GM19023 (cell line): ENCODE measurements around the gene SUMF2.
A peak's percentile ranks its signal among the peaks of the same experiment; 100 is the strongest.
"Not testable (repeated sequence)": the region's sequence is repeated elsewhere in the genome, so short reads cannot be mapped to it uniquely, and the experiment has no call there.

Experiments used
- ATAC-seq: cut with Tn5 transposase; IDR thresholded peaks from one replicate; pipeline ENCODE4 v1.9.1; 2021; ENCODE audit warnings: mild to moderate bottlenecking, moderate library complexity; ENCODE audit not compliant: unreplicated experiment

The SUMF2 gene

DNA sequence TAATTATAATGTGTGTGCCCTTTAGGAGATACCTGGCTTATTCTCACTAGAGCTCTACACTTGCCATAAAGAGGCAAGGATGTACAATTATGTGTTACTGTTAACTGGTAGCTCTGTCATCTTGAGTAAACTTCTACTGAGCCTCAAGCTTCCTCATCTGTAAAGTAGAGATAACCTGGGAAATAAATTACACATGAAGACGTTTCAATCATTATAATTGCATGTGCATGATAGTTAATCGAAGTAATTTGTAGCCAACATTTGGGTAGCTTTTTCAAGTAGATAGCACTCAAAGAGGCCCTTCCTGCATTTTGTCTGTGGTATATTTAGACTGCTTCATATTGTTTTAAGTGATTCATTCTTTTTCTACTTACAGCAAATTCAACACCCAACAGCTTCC is 10.1 kb upstream of the SUMF2 start:
- ATAC-seq, result no peak

DNA sequence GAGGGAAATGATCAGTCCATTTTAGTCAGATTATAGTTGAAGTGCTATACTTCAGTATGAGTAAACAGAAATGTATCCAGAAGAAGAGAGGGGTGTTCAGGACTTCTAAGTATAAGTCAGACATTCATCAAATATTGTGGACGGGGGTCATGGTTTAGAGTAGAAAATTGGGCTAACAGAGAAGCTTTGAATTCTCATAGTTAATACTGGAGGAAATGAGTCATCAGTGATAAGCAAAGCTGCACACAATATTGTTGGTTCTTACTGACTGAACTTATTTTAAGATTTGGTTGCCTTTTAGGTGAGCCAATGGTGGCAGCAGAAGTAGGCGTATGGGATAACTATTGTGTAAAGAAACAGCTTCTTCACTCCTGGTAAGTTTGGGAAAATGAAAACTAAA is 1.7 kb upstream of the SUMF2 start:
- ATAC-seq, result no peak

DNA sequence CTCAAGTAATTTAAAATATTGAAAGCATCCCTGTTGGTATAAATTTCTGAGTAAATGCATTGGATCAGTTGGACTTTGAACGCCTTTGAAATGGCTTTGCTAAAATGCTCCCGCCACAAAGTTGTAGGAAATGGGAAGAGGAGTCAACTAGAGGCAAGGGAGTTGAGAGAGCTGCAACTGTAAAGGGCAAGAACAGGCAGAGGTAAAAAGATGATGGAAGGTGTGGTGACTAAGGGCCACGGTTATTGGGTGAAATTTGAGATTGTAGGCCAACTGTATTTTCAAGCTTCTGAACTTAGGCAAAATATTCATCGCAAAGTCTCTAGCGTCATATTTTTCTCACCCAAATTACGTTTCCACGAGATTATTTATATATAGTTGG is 595 bp upstream of the SUMF2 start:
- ATAC-seq, result no peak

DNA sequence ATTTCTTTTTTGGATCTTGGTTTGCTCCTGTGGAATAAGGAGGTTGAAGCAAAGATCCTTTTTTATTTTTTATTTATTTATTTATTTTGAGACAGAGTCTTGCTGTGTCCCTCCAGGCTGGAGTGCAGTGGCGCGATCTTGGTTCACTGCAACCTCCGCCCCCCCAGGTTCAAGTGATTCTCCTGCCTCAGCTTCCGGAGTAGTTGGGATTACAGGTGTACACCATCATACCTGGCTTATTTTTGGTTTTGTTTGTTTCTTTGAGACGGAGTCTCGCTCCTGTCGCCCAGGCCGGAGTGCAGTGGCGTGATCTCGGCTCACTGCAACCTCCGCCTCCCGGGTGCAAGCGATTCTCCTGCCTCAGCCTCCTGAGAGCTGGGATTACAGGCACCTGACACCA is 2.3 kb downstream of the SUMF2 start:
- not testable (repeated sequence) for ATAC-seq

DNA sequence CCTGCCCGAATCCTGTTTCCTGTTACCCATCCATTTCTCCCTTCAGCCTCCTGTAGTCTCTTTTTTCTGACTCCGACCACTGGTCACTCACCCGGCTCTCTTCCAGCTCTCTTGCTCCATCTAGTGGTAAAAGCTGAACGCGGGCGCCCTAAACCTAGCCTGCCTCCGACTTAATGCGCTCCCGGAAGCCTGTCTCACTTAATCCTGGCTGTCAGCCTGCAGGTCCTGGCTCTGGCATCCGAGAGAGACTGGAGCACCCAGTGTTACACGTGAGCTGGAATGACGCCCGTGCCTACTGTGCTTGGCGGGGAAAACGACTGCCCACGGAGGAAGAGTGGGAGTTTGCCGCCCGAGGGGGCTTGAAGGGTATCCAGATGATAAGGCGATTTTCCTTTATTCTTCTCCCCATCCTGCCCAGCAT is 10.3 kb downstream of the SUMF2 start:
- peak; percentile 84 for ATAC-seq

DNA sequence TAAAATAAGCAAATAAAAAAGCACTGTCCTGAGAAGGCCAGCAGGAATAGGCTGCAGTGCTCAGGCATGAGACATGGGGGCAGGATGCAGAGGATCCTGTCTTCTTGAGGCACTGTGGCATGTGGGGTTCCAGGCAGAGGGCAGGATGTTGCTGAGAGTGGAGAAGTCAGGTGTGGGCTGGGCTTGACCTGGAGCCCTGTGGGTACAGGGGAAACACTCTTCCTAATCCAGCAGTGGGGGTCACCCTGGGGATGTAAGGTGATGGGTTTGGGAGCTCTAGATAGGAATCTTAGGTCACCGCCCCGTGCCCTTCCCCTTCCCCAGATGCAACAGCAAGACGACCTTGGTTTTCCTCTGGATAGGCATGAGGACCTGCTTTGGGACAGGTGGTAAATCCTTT is 13.6 kb downstream of the SUMF2 start:
- no peak for ATAC-seq

DNA sequence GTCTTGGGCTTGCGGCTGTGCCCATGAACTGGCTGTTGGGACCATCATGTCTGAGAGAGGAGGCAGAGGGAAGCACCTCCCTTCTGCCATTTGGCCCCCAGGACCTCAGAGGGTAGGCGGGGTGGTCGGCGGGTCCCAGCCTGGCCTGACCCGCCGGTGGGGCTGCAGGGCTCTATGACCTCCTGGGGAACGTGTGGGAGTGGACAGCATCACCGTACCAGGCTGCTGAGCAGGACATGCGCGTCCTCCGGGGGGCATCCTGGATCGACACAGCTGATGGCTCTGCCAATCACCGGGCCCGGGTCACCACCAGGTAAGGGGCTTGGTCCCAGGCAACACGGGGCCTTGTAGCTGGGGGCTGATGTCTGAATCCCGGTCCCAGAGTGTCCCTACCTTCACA is 14.1 kb downstream of the SUMF2 start:
- ATAC-seq, result no peak

DNA sequence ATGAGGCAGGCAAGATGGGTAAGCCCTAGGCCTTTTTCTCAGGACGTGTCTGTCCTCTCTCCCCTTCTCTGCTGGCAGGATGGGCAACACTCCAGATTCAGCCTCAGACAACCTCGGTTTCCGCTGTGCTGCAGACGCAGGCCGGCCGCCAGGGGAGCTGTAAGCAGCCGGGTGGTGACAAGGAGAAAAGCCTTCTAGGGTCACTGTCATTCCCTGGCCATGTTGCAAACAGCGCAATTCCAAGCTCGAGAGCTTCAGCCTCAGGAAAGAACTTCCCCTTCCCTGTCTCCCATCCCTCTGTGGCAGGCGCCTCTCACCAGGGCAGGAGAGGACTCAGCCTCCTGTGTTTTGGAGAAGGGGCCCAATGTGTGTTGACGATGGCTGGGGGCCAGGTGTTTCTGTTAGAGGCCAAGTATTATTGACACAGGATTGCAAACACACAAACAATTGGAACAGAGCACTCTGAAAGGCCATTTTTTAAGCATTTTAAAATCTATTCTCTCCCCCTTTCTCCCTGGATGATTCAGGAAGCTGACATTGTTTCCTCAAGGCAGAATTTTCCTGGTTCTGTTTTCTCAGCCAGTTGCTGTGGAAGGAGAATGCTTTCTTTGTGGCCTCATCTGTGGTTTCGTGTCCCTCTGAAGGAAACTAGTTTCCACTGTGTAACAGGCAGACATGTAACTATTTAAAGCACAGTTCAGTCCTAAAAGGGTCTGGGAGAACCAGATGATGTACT is 15.5 kb downstream of the SUMF2 start:
- ATAC-seq, result no peak

DNA sequence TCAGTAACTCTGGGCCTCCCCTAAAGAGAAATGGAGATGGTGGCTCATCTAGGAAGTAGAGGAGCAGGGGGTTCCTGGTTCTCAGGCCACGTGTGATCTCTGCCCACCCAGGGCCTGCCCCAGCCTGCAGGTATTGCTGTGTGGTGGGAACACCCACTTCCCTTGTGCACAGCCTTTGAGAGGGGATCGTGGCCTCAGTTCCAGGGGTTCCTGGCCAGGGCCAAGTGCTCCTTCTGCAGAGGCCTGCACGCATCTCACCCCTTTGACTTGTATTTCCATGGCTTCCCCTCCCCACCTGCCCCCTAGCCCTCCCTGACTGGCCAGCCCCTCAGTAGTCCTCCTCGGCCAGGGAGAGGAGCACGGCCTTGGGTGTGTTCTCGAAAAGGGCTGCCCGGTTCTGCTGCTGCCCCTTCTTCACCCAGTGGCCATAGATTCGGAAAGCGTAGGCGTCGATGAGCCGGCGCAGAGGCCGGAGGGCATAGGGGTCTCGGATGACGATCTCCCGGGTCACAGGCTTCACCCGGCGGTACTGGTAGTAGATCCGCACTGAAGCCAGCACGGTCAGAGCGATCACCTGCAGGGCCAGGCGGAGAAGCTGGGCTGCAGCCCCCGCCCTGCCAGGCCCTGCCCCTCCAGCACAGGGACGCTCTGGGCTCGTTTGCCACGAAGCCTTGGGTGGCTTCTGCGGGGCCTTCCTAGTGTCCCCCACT is 16.8 kb downstream of the SUMF2 start:
- not testable (repeated sequence) for ATAC-seq

DNA sequence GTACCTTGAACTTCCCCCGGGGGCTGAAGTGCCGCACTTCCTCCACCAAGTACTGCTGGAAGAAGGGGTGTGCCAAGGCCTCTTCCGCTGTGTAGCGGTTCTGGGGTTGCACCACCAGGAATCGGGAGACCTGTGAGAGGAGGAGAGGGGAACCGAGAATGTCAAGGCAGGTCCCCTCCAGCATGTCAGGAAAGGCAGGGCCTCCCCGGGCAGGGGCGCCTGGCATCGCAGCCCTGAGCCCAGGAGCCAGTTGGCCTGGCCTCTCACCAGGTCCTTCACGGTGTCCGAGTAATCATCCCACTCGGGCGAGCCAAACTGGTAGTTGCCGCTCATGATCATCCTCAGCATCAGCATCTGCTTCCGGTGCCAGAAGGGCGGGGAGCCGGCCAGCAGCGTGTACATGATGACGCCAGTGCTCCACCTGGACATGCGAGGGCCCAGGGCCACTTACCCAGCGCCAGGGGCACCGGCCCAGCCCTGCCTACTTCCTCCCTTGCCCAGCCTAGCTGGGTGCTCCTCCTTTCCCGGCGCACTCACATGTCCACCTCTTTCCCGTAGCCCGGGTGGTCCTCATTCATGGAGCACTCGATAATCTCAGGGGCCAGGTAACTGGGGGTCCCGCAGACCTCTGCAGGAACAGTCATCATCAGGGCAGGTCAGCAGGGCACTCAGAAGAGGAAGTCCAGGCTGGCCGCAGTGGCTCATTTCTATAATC is 17.7 kb downstream of the SUMF2 start:
- no peak for ATAC-seq

DNA sequence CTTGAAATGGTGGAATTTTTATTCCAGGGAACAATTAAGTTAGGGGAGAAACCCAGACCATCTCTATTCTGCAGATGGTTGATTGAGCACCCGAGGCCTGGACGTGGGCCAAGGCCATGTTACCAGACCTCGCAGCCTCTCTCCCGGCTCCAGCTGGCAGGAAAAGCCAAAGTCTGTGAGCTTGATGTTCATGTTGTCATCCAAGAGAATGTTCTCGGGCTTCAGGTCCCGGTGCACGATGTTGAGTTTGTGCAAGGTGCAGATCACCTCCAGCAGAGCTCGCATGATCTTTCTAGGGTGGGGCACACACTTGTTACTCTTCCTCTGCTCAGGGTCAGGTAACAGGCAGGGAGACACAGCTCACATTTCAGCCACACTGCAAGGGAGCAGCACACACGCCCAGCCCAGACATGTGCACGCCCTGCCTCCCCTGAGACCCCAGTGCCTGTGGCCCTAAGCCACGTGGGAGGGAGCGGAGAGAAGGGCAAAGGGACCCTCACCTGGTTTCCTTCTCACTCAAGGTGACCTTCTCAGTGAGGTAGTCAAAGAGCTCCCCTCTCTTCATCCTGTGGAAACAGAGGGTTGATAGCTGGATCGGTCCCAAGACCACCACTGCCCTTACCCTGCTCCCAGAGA is 19.2 kb downstream of the SUMF2 start:
- ATAC-seq, result no peak

DNA sequence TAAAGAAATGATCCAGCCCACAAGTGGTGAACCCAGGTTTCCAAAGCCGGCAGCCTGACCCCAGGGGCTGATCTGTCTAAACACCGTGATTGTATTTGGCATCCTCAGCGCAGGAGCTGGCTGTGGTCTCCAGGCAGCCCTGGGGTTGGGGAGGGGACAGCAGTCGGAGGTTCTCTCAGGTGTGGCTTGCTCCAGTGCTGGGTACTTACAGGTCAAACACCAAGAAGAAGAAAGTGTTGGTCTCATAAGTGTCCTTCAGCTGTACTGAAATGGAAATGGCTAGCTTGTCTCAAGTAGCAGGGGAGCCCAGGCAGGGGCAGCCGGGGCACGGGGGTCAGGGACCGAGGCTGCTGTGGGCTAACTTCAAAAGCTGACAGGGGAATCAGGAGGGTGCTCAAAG is 22.7 kb downstream of the SUMF2 start:
- ATAC-seq, result no peak

DNA sequence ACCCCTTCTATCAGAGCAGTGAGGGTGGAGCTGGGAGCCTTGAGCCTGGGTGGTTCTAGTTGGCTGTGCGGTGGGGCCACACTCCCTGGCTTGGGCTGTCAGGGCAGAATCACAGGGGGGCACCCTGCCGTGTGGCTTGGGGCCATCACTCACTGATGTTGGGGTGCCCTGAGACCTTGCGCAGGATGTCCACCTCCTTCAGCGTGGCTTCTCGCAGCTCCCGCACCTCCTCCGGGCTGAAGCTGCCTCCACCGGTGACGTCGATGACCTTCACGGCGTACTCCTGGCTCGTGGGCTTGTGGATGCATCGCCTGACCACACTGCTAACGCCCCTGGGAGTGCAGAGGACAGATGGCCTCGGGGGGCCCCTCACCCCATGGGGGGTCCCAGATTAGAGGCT is 23.4 kb downstream of the SUMF2 start:
- no peak for ATAC-seq

DNA sequence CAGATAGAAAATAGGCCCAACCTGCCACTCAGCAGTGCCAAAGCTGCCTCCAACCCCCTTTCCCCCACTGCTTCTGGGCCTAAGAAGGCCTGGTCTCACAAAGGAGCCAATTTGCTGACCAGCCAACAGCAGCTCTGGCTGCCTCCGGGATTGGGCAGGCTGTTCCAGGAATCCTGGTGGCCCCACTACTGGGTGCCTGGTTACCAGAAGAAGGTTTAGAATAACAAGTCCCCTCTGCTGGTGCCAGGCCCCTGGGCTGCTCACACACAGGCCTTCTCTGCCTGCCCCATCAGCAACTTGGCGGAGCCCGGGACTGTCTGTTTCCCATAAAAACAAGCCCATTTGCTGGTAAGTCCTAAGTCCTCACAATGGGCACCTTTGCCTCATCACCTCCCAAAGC is 27.5 kb downstream of the SUMF2 start:
- ATAC-seq, result no peak

DNA sequence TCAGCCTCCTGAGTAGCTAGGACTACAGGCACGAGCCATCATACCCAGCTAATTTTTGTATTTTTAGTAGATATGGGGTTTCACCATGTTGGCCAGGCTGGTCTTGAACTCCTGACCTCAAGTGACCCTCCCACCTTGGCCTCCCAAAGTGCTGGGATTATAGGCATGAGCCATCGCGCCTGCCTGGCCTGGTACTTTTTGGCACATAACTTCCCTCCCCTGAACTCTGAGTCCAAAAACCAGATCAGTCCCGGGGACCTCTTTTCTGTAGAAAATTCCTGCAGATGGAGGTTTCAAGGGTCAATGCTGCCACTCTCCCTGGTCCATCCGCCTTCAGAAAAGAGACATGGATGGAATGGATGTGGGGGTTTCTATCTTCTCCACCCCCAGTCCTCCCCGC is 28.3 kb downstream of the SUMF2 start:
- ATAC-seq, result not testable (repeated sequence)

DNA sequence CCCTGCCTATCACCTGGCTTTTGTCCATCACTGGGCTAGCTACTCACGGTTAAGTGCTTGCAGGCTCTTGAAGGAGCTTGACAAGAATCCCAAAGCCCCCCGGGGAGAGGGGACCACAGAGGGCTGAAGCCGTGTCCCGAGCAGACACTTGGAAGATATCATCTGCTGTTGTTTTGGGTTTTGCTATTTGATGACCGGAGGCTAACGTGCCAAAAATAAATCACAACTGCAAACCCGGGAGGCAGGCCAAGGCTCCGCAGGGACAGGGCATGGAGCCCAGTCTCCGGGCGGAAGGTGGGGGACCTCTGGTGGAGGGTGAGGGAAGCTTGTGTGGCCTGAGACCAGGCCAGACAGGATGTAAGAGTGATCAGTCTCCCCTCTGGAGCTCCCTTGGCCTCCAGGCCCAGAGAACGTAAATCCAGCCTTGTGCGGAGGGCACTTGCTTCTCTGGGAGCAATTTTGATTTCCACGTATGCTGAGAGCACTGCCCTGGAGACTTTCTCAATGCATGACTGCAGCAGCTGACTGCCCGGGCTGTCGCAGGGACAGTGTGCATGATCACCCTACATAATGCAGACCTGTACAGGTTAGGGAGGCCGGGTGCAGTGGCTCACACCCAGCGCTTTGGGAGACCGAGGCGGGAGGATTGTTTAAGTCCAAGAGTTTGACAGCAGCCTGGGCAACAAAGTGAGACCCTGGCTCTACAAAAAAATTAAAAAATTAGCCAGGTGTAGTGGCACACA is 28.9 kb downstream of the SUMF2 start, which contains the start of gene PHKG1:
PHKG1 (minus strand) TSS at position 164 of the 743 bp plus-strand sequence. CDS start 4,011 bp downstream, outside the sequence.
- ATAC-seq, result no peak

DNA sequence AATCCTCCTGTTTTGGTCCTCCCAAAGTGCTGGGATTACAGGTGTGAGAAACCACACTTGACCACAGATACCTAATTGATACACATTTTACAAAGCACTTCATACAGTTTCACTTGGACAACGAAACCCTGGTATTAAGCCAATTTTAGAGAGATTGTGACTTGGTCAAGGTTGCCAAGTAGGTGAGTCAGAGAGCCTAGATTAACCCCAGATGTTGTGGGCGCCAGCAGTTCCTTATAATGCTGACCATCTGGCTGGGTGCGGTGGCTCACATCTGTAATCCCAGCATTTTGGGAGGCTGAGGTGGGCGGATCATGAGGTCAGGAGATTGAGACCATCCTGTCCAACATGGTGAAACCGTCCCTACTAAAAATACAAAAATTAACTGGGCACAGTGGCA is 33.6 kb downstream of the SUMF2 start:
- ATAC-seq, result no peak

DNA sequence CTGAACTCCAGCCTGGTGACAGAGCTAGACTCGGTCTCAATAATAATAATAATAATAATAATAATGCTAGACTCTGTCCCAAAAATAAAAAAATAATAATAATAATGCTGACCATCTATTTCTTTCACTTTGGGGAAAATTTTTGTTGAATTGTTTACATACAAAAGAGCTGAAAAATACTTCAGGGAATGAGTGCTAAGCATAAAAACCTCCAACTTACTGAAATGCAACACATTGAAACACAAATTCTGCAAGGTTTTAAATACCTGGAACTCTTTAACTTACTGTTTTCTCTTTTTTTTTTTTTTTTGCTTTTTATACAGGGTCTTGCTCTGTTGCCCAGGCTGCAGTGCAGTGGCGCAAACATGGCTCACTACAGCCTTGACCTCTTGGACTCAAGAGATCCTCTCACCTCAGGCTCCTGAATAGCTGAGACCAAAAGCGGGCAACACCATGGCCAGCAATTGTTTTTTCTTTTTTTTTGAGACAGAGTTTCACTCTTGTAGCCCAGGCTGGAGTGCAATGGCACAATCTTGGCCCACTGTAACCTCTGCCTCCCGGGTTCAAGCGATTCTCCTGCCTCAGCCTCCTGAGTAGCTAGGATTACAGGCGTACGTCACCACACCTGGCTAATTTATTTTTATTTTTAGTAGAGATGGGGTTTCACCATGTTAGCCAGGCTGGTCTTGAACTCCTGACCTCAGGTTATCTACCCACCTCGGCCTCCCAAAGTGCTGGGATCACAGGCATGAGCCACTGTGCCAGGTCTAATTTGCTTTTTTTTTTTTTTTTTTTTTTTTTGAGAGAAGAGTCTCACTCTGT is 34.3 kb downstream of the SUMF2 start:
- not testable (repeated sequence) for ATAC-seq

DNA sequence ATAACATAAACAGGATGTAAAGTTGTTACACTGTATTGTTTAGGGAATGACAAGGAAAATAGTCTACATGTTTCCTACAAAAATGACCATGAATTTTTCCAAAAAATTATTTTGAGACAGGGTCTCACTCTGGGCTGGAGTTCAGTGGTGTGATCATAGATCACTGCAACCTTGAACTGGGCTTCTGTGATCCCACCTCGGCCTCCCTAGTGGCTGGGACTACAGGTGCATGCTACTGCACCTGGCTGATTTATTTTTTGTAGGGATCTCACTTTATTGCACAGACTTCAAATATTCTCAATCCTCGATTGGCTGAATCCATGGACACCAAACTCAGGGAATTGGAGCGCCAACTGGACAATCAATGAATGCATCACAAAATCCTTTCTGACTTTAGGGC is 35.6 kb downstream of the SUMF2 start:
- ATAC-seq, result no peak

DNA sequence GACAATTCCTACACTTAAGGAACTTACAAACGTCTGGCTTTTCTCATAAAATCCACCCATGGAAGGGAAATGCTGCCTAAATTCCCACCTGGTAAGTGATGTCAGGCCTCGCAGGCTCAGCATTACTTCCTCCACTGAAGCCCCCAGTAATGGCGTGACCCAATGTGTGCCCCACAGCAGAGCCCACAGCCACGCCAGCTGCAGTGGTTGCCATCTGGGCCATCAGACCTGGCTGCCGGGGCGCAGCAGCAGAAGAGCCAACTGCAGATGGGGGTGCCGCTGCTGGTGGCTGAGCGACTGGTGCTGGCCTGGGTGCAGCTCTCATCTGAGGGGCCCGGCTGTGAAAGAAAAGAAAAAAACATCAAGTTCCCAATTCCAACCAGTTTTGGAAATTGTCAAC is 40.1 kb downstream of the SUMF2 start:
- not testable (repeated sequence) for ATAC-seq
